Duodenal mucosa (tissue), 2 donors: ENCODE results near the gene RMND5A.
A peak's percentile ranks its signal among the peaks of the same experiment; 100 is the strongest.

Experiments used
- H3K27ac ChIP-seq: one replicate; pipeline ENCODE4 v1.7.0; 2013; ENCODE audit warnings: low read depth, low read length
- H3K27me3 ChIP-seq, 2 donors: one replicate each; pipeline ENCODE4 v1.7.0; 2013; ENCODE audit warnings: low read length in 2 of 2, control low read depth in 1 of 2; ENCODE audit not compliant: insufficient read depth in 2 of 2, control insufficient read depth in 1 of 2
- H3K36me3 ChIP-seq, 2 donors: one replicate each; pipeline ENCODE4 v1.7.0; 2013; ENCODE audit warnings: low read length in 2 of 2, control low read depth in 1 of 2; ENCODE audit not compliant: insufficient read depth in 2 of 2, control insufficient read depth in 1 of 2
- H3K4me1 ChIP-seq, 2 donors: one replicate each; pipeline ENCODE4 v1.7.0; 2013; ENCODE audit warnings: low read length in 2 of 2, control low read depth in 1 of 2; ENCODE audit not compliant: insufficient read depth in 2 of 2, control insufficient read depth in 1 of 2
- H3K4me3 ChIP-seq, 2 donors: one replicate each; pipeline ENCODE4 v1.7.0; 2013; ENCODE audit warnings: low read length in 2 of 2, low read depth in 1 of 2
- H3K9ac ChIP-seq, 2 donors: one replicate each; pipeline ENCODE4 v1.7.0; 2013; ENCODE audit warnings: low read length in 2 of 2, low read depth in 1 of 2
- H3K9me3 ChIP-seq, 2 donors: one replicate each; pipeline ENCODE4 v1.7.0; 2013; ENCODE audit warnings: low read length in 2 of 2, control low read depth in 1 of 2; ENCODE audit not compliant: control insufficient read depth in 1 of 2

Gene RMND5A

DNA sequence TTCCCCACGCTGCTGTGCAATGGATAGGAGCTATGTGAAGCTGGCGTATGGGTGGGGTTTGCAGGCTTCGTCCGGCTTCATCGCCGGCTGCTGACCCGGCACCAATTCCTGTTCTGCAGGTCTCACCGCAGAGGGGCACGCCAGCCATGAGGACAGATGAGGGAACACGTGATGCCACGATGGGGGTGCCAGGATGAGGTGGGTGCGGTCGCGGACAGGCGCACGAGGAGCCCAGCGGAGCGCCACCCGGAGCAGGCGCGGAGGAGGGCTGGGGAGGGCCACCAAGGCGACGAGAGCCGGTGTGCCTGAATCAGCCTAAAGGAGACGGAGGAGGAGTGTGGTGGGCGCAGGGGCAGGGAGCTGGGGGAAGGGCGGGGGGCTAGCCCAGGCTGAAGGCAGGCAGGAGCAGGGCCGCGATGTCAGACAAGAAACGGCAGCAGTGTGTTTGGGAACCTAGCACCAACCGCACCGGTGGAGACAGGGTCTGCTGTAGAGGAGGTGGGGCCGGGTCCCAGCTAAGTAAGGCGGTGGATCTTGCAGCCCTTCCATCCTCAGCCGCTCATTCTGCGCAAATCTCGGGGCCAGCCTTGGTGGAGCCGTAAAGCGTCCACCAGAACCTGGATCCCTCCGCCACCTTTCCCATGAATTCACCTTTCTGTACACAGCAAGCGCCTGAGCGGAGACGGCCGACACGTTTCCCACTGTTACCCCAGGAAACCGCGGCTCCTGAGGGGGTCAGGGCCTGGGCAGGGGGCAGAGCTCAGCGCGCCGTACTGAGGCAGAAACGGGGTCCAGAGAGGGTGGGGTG is 87.6 kb downstream of the RMND5A start:
- Histone ChIP-seq H3K4me3 (peak overlapping the region; percentile 77 to 79), H3K36me3 (no peaks in the 10 kb centered on the region), H3K27ac (no peak overlapping the region), H3K4me1 (peaks cover 13 to 18% of the 10 kb centered on the region in 2 donors), H3K9ac (peak overlapping the region; percentile 60 to 79), H3K9me3 (no peaks in the 10 kb centered on the region), H3K27me3 (peaks cover 7 to 11% of the 10 kb centered on the region in 2 donors)

DNA sequence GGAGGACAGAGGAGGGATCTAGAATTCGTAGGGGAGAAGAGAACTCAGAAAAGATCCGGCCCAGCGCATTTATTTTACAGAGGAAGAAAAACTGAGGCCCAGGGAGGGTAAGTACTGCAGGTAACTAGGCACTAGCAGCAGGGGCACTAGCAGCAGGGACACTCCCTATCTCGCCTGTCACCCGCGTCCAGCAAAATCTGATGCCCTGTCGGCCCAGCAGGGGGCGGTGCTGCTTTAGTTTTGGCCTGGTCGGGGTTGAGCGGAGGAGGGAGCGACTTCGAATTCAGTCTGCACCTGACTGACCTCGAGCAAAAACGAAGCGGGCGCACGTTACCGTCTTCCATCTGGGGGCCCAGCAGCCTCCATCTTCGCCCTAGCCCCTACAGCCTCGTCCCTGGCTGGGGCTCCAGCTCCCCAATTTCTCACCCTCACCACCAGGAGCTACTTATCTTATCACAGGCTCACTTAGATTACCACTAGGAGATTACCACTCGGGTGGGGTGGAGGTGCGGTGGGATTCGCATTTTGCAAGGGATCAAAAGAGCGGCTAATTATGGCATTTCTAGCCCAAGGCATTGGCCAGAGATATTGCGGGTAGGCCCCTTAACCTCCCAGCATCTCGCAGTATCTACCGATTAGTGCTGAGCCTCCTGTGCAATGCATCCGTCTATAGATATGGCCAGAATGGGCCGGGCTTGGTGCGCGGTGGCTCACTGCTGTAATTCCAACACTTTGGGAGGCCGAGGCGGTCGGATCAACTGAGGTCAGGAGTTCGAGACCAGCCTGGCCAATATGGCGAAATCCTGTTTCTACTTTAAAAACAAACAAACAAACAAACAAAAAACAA is 88.4 kb downstream of the RMND5A start:
- Histone ChIP-seq H3K27me3 (peaks cover 7 to 11% of the 10 kb centered on the region in 2 donors), H3K4me1 (peaks cover 13 to 18% of the 10 kb centered on the region in 2 donors), H3K36me3 (no peaks in the 10 kb centered on the region), H3K9me3 (no peaks in the 10 kb centered on the region), H3K4me3 (peak overlapping the region; percentile 77 to 79), H3K27ac (no peak overlapping the region), H3K9ac (peak overlapping the region; percentile 60 to 79)

DNA sequence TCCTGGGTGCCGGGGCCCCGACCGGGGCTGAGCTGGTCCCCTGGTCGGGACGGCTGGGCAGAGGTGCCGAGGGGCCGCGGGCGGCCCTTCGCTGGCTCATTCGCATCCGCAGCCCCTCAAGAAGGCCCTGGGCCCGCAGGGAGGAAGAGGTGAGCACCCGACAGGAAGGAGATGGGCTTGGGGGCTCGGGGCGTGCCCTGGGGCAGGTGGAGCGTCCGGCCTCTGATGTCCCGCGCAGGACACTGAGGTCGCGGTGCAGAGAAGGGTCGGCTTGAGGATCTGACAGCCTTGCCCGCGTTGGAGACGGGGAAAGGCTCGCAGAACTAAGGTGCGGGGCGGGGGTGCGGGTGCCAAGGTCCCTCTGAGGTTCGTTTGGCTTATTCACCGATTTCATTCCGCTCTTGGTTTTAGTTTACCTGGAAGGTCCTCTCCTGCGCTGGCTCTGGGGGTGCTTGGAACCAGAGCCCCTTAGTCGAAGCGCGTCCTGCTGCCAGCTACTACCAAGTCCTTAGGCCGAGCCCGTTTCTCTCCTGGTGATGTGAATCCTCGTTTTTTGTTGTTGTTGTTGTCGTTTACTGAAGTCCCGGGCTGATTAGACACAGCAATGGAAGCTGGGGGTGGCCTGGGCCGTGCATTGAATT is 89.5 kb downstream of the RMND5A start:
- no peak overlapping the region for H3K9ac ChIP-seq
- no peaks in the 10 kb centered on the region for H3K36me3 ChIP-seq
- peaks cover 7 to 11% of the 10 kb centered on the region in 2 donors for H3K27me3 ChIP-seq
- H3K9me3 ChIP-seq = no peaks in the 10 kb centered on the region
- H3K27ac ChIP-seq = no peak overlapping the region
- H3K4me1 ChIP-seq = peaks cover 13 to 18% of the 10 kb centered on the region in 2 donors
- H3K4me3 ChIP-seq = peak overlapping the region; percentile 1 to 45

DNA sequence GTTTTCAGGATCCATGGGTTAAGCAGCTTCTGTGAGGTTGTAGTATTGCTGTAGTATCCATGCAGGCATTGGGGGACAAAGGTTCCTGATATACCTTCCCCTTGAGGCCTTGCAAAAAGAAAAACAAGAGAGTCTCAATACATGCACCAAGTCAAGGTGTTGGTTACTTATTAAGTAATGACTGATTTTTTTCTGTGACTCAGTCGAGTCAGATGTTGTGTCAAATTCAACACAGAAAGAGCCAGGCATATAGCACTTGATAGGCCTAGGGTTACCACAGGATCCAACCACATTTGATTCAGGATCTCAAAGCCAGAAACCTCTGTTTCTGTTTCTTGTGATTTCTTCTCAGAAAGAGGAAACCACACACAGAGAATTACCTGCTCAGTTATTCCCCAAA is 95.5 kb downstream of the RMND5A start:
- no peak overlapping the region for H3K27ac ChIP-seq
- H3K4me1 ChIP-seq = peaks cover 9 to 20% of the 10 kb centered on the region in 2 donors
- H3K9me3 ChIP-seq = no peaks in the 10 kb centered on the region
- no peaks in the 10 kb centered on the region for H3K36me3 ChIP-seq
- H3K27me3 ChIP-seq = peaks cover 0 to 4% of the 10 kb centered on the region in 2 donors
- no peak overlapping the region for H3K9ac ChIP-seq
- no peak overlapping the region for H3K4me3 ChIP-seq

DNA sequence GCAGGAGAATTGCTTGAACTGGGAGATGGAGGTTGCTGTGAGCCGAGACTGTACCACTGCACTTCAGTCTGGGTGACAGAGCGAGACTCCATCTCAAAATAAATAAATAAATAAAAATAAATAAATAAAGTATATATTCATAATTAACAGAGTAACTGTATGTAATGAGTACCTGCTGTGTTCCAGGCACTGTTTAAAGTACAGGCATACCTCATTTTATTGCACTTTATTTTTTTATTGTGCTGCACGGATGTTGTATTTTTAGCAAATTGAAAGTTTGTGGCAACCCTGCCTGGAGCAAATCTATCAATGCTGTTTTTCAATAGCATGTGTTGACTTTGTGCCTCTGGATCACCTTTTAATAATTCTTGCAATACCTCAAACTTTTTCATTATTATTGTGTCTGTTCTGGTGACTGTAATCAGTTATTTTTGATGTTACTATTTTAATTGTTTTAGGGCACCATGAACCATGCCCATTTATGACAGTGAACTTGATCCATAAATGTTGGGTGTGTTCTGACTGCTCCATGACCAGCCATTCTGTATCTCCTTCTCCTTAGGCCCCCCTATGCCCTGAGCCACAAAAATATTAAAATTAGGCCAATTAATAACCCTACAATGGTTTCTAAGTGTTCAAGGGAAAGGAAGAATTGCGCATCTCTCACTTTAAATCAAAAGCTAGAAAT is 98.2 kb downstream of the RMND5A start:
- H3K9ac ChIP-seq = no peak overlapping the region
- no peaks in the 10 kb centered on the region for H3K9me3 ChIP-seq
- peaks cover 0 to 4% of the 10 kb centered on the region in 2 donors for H3K27me3 ChIP-seq
- peak overlapping the region in 1 of 2 donors; percentile 9 for H3K4me3 ChIP-seq
- H3K4me1 ChIP-seq = peaks cover 9 to 20% of the 10 kb centered on the region in 2 donors
- no peaks in the 10 kb centered on the region for H3K36me3 ChIP-seq
- H3K27ac ChIP-seq = no peak overlapping the region

DNA sequence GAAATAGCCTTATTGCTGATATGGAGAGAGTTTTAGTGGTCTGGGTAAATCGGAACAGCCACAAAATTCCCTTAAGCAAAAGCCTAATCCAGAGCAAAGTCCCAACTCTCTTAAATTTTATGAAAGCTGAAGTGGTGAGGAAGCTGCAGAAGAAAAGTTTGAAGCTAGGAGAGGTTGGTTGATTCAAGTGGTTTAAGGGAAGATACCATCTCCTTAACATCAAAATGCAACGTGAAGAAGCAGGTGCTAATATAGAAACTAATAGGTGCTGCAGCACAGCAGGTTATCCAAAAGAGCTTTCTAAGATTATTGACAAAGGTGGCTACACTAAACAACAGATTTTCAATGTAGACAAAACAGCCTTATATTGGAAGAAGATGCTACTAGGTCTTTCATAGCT is 98.9 kb downstream of the RMND5A start:
- Histone ChIP-seq H3K9ac (no peak overlapping the region), H3K4me1 (peaks cover 9 to 20% of the 10 kb centered on the region in 2 donors), H3K9me3 (no peaks in the 10 kb centered on the region), H3K36me3 (no peaks in the 10 kb centered on the region), H3K27me3 (peaks cover 0 to 4% of the 10 kb centered on the region in 2 donors), H3K27ac (no peak overlapping the region), H3K4me3 (no peak overlapping the region)

DNA sequence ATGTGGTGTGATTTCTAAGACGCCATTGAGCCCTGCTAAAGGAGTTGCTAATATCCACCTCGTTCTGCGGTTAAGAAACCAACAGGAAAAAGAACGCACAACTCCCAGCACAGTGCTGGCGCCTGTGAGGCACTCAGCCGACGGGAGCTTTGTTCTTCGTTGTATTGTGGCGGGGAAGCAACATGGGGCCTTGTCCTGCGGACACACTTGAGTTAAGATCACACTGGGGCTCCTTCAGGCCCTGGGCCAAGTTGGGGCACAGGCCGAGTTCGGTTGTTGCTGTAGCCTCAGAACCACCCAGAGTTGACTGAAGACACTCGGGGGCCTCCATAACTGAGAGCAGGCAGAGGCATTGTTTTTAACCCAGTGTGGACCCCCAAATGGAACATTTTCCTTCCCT is 101.2 kb downstream of the RMND5A start:
- H3K9ac ChIP-seq = no peak overlapping the region

DNA sequence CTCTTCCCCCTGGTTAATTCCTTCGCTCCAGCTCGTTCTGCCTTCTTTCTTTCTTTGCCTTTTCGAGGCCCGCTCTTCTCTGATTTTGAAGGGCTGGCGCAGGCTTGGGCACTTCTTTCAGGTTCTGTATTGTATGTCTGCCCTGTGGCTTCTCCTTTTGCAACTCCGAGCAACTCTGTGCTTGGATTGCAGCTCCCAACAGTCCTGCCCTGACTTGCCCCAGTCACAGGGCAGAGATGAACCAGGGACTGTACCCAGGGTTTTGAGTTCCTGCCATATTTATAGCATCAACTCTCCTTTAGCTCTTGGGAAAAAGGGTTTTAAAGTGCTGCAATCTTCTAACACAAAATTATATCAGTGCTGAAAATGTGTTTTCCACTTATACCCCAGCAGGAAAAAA is 101.8 kb downstream of the RMND5A start:
- H3K27ac ChIP-seq = no peak overlapping the region
- H3K9ac ChIP-seq = no peak overlapping the region
- H3K4me1 ChIP-seq = peaks cover 10 to 11% of the 10 kb centered on the region in 2 donors
- H3K9me3 ChIP-seq = no peaks in the 10 kb centered on the region
- no peaks in the 10 kb centered on the region for H3K27me3 ChIP-seq
- no peaks in the 10 kb centered on the region for H3K36me3 ChIP-seq
- no peak overlapping the region for H3K4me3 ChIP-seq

More for the DNA sequence above, 101.2 kb downstream of the RMND5A start:
- H3K9me3 ChIP-seq = no peaks in the 10 kb centered on the region
- H3K4me3 ChIP-seq = no peak overlapping the region
- peaks cover 10 to 11% of the 10 kb centered on the region in 2 donors for H3K4me1 ChIP-seq
- no peak overlapping the region for H3K27ac ChIP-seq
- H3K36me3 ChIP-seq = no peaks in the 10 kb centered on the region
- H3K27me3 ChIP-seq = no peaks in the 10 kb centered on the region

DNA sequence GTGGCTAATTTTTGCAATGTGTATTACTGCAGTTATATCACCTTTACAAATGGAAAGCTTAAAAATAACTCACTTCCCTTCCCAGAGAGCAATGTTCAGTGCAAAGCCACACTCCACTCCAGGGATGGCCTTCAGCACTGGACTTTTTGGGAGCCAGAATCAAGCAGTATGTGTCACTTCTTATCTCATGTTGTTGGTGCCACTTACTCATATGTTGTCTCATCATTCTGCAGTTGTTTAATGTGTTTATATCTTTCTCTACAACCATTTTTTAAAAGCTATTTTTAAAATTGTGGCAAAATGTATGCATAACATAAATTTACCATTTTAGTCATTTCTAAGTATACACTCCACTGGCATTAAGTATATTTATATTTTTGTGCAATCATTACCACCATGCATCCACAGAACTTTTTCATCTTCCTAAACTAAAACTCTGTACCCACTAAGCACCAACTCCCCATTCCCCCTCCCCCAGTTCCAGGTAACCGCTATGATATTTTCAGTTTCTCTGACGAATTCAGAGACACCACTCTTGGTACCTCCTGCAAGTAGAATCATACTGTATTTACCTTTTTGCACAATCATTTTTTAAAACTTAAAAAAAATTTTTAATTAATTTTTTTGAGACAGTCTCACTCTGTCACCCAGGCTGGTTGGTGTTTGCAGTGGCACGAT is 102.7 kb downstream of the RMND5A start:
- no peak overlapping the region for H3K9ac ChIP-seq
- no peak overlapping the region for H3K27ac ChIP-seq
- peaks cover 10 to 11% of the 10 kb centered on the region in 2 donors for H3K4me1 ChIP-seq
- no peaks in the 10 kb centered on the region for H3K9me3 ChIP-seq
- no peaks in the 10 kb centered on the region for H3K36me3 ChIP-seq
- H3K27me3 ChIP-seq = no peaks in the 10 kb centered on the region
- no peak overlapping the region for H3K4me3 ChIP-seq
